ENCODE measurements around the gene ADAMTS14.
A peak's percentile ranks its signal among the peaks of the same experiment; 100 is the strongest.

ADAMTS14 gene

GRCh38 chr10:70740406-70741288, 68.3 kb downstream of the ADAMTS14 start:
- Histone ChIP-seq H3K27me3 (no peaks in the 10 kb centered on the region), H3K4me1 (peaks cover 8% of the 10 kb centered on the region), H3K27ac (no peak overlapping the region), H3K9ac (no peak overlapping the region), H4K20me1 (no peaks in the 10 kb centered on the region), H3K36me3 (no peaks in the 10 kb centered on the region), H3K4me3 (no peak overlapping the region), H3K9me3 (no peaks in the 10 kb centered on the region), H3K4me2 (no peak overlapping the region)
- no peak for TF ChIP-seq Cebpa-rat (IDR thresholded peaks at IDR 0.05)

- Histone ChIP-seq H3K27me3 (no peaks in the 10 kb centered on the region), H4K20me1 (no peaks in the 10 kb centered on the region), H3K9ac (peak overlapping the region; percentile 19; the same call in 1 of the 2 replicates), H3K36me3 (no peaks in the 10 kb centered on the region), H3K4me1 (peaks cover 8% of the 10 kb centered on the region), H3K9me3 (no peaks in the 10 kb centered on the region), H3K4me3 (no peak overlapping the region), H3K27ac (peak overlapping the region; percentile 44; the same call in 1 of the 2 replicates), H3K4me2 (peak overlapping the region; percentile 34)
- no peak for TF ChIP-seq Cebpa-rat (IDR thresholded peaks at IDR 0.05)
Measured at GRCh38 chr10:70742537-70743429, 70.5 kb downstream of the ADAMTS14 start.

- Histone ChIP-seq H3K27ac (no peak overlapping the region), H3K9me3 (no peaks in the 10 kb centered on the region), H3K9ac (no peak overlapping the region), H3K4me1 (peaks cover 8% of the 10 kb centered on the region), H3K36me3 (no peaks in the 10 kb centered on the region), H4K20me1 (no peaks in the 10 kb centered on the region), H3K4me3 (no peak overlapping the region), H3K27me3 (no peaks in the 10 kb centered on the region), H3K4me2 (no peak overlapping the region)
- TF ChIP-seq Cebpa-rat (IDR thresholded peaks at IDR 0.05): no peak
Measured at GRCh38 chr10:70743430-70743788, 71.1 kb downstream of the ADAMTS14 start.

- H3K27ac ChIP-seq: no peak overlapping the region
- H3K27me3 ChIP-seq: no peaks in the 10 kb centered on the region
- H3K9ac ChIP-seq: no peak overlapping the region
- TF ChIP-seq Cebpa-rat (IDR thresholded peaks at IDR 0.05): no peak
- H3K4me2 ChIP-seq: no peak overlapping the region
- H3K4me3 ChIP-seq: no peak overlapping the region
- H3K36me3 ChIP-seq: no peaks in the 10 kb centered on the region
- no peaks in the 10 kb centered on the region for H4K20me1 ChIP-seq
- H3K4me1 ChIP-seq: peaks cover 8% of the 10 kb centered on the region
- H3K9me3 ChIP-seq: no peaks in the 10 kb centered on the region
Measured at GRCh38 chr10:70743879-70744278, 71.6 kb downstream of the ADAMTS14 start.

GRCh38 chr10:70744617-70745143, 72.4 kb downstream of the ADAMTS14 start:
- no peaks in the 10 kb centered on the region for H4K20me1 ChIP-seq
- TF ChIP-seq Cebpa-rat (IDR thresholded peaks at IDR 0.05): no peak
- no peaks in the 10 kb centered on the region for H3K9me3 ChIP-seq
- H3K4me3 ChIP-seq: no peak overlapping the region
- H3K36me3 ChIP-seq: no peaks in the 10 kb centered on the region
- H3K27me3 ChIP-seq: no peaks in the 10 kb centered on the region
- H3K9ac ChIP-seq: no peak overlapping the region
- H3K4me1 ChIP-seq: peaks cover 8% of the 10 kb centered on the region
- no peak overlapping the region for H3K27ac ChIP-seq
- no peak overlapping the region for H3K4me2 ChIP-seq

GRCh38 chr10:70745555-70745954, 73.2 kb downstream of the ADAMTS14 start:
- Histone ChIP-seq H3K4me1 (peaks cover 8% of the 10 kb centered on the region), H3K27ac (no peak overlapping the region), H3K27me3 (no peaks in the 10 kb centered on the region), H3K9ac (no peak overlapping the region), H3K4me3 (no peak overlapping the region), H3K9me3 (no peaks in the 10 kb centered on the region), H3K4me2 (no peak overlapping the region), H3K36me3 (no peaks in the 10 kb centered on the region), H4K20me1 (no peaks in the 10 kb centered on the region)
- no peak for TF ChIP-seq Cebpa-rat (IDR thresholded peaks at IDR 0.05)

GRCh38 chr10:70747192-70747965, 75.1 kb downstream of the ADAMTS14 start:
- Histone ChIP-seq H3K36me3 (no peaks in the 10 kb centered on the region), H3K27ac (no peak overlapping the region), H3K27me3 (no peaks in the 10 kb centered on the region), H3K9ac (no peak overlapping the region), H3K4me2 (no peak overlapping the region), H3K4me3 (no peak overlapping the region), H4K20me1 (no peaks in the 10 kb centered on the region), H3K9me3 (no peaks in the 10 kb centered on the region), H3K4me1 (peaks cover 5% of the 10 kb centered on the region)
- TF ChIP-seq Cebpa-rat (IDR thresholded peaks at IDR 0.05): no peak

- Histone ChIP-seq H3K27ac (no peak overlapping the region), H3K4me2 (no peak overlapping the region), H3K27me3 (no peaks in the 10 kb centered on the region), H3K4me1 (no peaks in the 10 kb centered on the region), H4K20me1 (no peaks in the 10 kb centered on the region), H3K9me3 (no peaks in the 10 kb centered on the region), H3K4me3 (no peak overlapping the region), H3K9ac (no peak overlapping the region), H3K36me3 (no peaks in the 10 kb centered on the region)
- TF ChIP-seq Cebpa-rat (IDR thresholded peaks at IDR 0.05): no peak
Measured at GRCh38 chr10:70748305-70748704, 76.0 kb downstream of the ADAMTS14 start.

- no peaks in the 10 kb centered on the region for H4K20me1 ChIP-seq
- no peaks in the 10 kb centered on the region for H3K27me3 ChIP-seq
- no peak overlapping the region for H3K4me3 ChIP-seq
- H3K27ac ChIP-seq: no peak overlapping the region
- no peak for TF ChIP-seq Cebpa-rat (IDR thresholded peaks at IDR 0.05)
- H3K9me3 ChIP-seq: no peaks in the 10 kb centered on the region
- H3K4me2 ChIP-seq: no peak overlapping the region
- no peaks in the 10 kb centered on the region for H3K36me3 ChIP-seq
- H3K4me1 ChIP-seq: no peaks in the 10 kb centered on the region
- no peak overlapping the region for H3K9ac ChIP-seq
Measured at GRCh38 chr10:70748801-70749573, 76.7 kb downstream of the ADAMTS14 start.
